Measurements from ENCODE around the gene CARD8. TPM values are rescaled to one million over a fixed set of nuclear protein-coding genes. Genes with fewer than 3 reads are reported as not detected.

The CARD8 gene
- total RNA-seq, 1 experiment from 2014 or later: 20.4 TPM

DNA sequence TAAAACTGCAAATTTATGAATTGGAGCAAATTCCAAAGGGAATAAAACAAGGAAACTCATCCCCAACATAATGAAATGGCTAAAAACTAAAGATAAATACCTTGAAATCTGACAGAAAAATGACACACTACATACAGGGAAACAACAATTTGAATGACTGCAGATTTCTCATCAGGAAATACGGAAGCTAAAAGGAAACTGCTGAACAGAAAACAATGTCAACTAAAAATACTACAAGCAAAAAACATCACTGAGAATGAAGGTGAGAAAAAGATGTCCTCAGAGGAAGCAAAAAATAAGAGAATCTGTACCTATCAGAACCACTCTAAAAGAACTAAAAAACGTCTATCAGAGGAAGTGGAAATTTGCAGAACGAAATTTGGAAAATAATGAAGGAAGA lies 45.7 kb downstream of the CARD8 start:
- H3K27ac ChIP-seq: no peak overlapping the region
- no peaks in the 10 kb centered on the region for H3K27me3 ChIP-seq
- no peaks in the 10 kb centered on the region for H3K9me3 ChIP-seq (replicated peaks)
- H3K36me3 ChIP-seq: peaks cover 2% of the 10 kb centered on the region; the same call in 1 of the 2 replicates
- no peak overlapping the region for H3K4me3 ChIP-seq
- no peaks in the 10 kb centered on the region for H3K4me1 ChIP-seq
- no peak for DNase-seq

DNA sequence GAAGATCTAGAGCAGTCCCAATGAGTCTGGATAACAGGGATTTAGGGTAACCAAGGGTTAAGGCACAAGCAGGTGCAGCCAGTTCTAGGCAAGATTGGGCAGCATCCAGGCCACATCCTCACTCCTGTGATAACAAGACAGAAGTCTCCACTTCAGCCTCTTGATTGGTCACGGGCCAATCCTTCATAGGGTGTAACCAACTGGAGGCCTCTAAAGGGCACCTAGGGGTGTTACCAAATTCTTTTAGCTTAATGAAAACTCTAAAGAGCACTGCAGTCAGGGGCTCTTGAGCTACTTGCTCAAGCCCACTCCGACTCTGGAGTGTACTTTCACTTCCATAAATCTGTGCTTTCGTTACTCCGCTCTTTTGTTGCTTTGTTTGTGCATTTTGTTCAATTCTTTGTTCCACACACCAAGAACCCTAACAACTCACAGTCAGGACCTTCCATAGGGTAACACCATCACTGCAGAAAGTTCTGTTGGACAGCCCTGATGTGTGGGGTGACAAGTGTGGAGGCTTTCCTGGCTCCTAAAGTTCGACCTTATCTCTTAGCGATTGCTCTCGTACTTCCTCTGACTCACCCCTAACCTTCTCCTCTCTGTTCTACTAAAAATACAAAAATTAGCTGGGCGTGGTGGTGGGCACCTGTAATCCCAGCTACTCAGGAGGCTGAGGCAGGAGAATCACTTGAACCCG lies 49.2 kb downstream of the CARD8 start:
- Histone ChIP-seq H3K27ac (no peak overlapping the region), H3K4me1 (no peaks in the 10 kb centered on the region), H3K9me3 (replicated peaks) (no peaks in the 10 kb centered on the region), H3K4me3 (no peak overlapping the region), H3K27me3 (no peaks in the 10 kb centered on the region), H3K36me3 (peaks cover 2% of the 10 kb centered on the region; the same call in 1 of the 2 replicates)
- DNase-seq: peak; percentile 29 to 40

DNA sequence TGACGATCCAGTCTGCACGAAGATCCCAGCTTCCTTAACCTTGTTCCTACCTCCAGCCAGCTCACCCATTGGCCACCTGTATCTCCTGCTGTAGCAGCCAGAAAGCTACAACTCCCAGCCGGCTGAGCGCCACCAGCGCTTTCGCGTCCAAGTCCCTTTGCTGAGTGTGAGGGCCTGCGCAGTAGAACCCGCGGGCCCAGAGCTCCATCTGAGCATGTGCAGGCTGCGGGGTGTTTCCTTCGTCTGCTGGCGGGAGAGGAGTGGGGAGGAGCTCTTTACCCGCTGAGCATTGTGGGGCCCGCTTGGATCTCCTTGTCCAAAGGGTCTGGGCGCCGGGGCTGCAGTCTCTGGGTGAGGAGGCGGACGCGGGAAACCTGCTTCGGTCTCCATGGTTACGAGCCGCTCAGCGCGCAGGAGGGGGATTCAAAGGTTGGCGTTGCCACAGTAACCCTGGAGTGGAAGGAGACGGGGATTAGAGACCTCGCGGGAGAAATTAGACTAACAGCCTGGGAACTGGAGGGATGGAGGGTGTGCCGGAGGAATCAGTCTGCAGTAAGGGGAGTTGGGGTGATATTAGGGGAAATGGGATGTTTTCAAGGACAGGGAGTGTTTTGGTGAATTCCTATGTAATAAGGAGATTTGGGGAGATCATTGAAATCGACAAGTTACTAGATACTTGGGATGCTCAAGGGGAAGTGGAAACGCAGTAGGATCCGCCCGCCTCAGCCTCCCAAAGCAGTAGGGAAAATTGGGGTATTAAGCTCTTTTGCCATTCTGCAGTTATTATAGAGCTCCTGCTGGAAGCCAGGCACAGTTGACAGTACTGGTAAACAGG lies 51.7 kb downstream of the CARD8 start:
- peak overlapping the region; percentile 17 for H3K27ac ChIP-seq
- peak; percentile 98 for DNase-seq
- H3K9me3 ChIP-seq (replicated peaks): no peaks in the 10 kb centered on the region
- H3K36me3 ChIP-seq: peaks cover 2% of the 10 kb centered on the region; the same call in 1 of the 2 replicates
- no peaks in the 10 kb centered on the region for H3K27me3 ChIP-seq
- H3K4me3 ChIP-seq: peak overlapping the region; percentile 64
- H3K4me1 ChIP-seq: no peaks in the 10 kb centered on the region

DNA sequence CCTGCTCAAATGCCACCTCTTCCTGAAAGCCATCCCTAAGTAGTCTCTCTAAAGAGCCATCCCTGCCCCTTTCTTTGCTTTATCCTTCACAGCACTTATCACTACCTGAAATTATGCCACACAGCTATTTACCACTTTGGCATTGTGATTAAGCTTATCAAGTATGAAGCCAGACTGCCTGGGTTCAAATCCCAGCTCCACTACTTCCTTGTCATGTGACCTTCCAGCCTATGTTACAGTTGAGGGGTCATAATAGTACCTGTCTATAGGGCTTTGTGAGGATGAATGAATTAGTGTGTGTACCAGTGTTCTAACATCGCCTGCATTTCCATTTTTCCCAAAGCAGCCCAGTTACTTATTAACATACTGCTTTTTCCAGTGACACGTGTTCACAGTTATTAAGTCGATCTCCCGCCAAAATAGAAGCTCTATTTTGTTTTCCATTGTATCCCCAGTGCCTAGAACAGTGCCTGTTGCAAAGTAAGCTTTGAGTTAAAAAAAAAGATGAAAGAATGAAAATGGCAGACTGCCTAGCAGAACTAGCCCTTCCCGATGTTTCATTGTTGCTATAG lies 52.4 kb downstream of the CARD8 start:
- H3K4me3 ChIP-seq: peak overlapping the region; percentile 64

DNA sequence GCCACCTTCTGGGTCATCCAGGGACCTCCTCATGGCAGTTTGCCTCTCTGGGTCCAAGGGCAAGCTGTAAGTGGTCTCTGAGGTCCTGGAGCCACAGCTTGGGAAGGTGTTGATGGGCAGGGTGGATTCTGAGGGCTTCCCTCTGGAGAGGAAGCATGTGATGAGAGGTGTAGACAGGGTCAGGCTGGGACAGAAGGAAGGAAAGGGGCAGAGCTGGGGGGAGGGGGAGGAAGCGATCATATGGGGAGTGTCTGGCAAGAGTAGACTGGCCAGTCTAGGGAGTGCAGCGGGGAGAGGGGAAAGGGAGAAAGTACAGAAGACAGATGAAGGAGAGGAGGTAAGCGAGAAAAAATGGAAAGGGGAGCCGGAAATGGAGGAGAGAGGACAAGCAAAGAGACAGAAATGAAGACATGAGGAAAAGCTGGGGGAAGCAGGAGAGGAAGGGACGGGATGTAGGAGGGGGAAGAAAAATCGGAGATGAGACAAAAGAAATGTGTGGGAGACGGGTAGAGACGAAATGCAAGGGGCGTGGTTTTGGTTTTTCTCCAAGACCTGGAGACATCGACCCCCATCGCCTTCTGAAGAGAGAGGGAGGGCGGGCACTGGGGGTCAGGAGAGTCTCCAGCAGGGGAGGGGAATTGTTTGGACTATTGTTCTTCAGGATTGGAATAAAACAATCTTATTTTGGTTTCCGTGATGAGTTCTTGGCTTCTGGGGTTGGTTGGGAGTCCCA lies 58.6 kb downstream of the CARD8 start:
- Histone ChIP-seq H3K9me3 (replicated peaks) (no peaks in the 10 kb centered on the region), H3K36me3 (no peaks in the 10 kb centered on the region), H3K27ac (no peak overlapping the region), H3K4me3 (no peak overlapping the region), H3K4me1 (no peaks in the 10 kb centered on the region), H3K27me3 (no peaks in the 10 kb centered on the region)
- no peak for DNase-seq

More for the DNA sequence above, 52.4 kb downstream of the CARD8 start:
- Histone ChIP-seq H3K9me3 (replicated peaks) (no peaks in the 10 kb centered on the region), H3K36me3 (peaks cover 2% of the 10 kb centered on the region; the same call in 1 of the 2 replicates), H3K4me1 (no peaks in the 10 kb centered on the region), H3K27ac (peak overlapping the region; percentile 7; the same call in 1 of the 2 replicates), H3K27me3 (no peaks in the 10 kb centered on the region)
- no peak for DNase-seq

DNA sequence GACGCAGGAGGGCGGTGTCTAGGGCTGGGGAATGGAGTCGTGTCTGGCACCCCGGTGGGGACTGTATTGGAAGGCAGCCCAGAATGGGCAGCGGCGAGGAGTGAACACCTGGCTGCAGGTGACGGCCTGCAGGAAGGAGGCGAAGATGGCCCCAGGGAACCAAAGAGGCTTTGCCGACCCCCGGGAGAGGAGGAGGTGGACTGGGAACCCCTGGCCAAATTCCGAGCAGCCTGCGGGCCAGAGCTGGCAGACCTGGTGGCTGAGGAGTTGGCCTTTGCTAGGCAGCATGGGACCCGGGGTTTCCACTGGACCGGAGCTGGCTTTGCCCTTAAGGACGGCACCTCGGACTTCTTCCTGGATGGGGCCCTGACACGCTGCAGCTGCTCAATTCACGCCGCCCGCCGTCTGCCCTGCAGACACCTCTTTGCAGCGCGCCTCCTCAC lies 59.4 kb downstream of the CARD8 start:
- no peaks in the 10 kb centered on the region for H3K36me3 ChIP-seq
- H3K27ac ChIP-seq: no peak overlapping the region
- H3K9me3 ChIP-seq (replicated peaks): no peaks in the 10 kb centered on the region
- no peaks in the 10 kb centered on the region for H3K27me3 ChIP-seq
- no peaks in the 10 kb centered on the region for H3K4me1 ChIP-seq
- H3K4me3 ChIP-seq: no peak overlapping the region
- no peak for DNase-seq

DNA sequence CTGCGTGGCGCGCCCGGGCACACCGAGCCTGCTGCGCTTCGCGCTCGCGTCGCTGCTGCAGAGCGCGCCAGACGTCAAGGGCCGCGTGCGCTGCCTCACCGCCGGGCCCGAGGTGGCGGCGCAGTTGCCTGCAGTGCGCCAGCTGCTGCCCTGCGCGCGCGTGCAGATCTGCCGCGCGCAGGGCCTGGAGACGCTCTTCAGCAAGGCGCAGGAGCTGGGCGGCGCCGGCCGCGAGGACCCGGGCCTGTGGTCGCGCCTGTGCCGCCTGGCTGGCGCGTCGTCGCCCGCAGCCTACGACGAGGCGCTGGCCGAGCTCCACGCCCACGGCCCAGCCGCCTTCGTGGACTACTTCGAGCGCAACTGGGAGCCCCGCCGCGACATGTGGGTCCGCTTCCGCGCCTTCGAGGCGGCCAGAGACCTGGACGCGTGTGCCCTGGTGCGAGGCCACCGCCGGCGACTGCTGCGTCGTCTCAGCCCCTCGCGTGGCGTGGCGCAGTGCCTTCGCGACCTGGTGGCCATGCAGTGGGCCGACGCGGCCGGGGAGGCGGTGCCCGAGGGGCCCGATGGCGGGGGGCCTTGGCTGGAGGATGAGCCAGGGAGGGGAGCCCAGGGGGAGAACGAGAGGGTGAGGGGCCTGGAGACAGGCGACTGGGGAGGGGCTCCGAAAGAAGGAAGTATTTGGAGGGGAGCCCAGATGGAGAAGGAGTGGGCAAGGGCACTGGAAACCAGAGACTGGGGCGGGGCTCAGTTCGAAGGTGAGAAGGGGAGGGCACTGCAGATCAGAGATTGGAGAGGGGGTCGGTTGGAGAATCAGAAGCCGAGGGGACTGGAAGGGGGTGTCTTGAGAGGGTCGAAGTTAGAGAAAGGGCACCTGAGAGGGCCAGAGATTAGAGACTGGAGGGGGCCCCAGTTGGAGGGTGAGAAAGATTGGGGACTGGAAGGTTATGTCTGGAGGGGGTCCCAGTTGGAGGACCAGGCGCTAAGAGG lies 60.6 kb downstream of the CARD8 start:
- DNase-seq: no peak
- H3K9me3 ChIP-seq (replicated peaks): no peaks in the 10 kb centered on the region
- H3K36me3 ChIP-seq: no peaks in the 10 kb centered on the region
- H3K4me3 ChIP-seq: no peak overlapping the region
- no peaks in the 10 kb centered on the region for H3K4me1 ChIP-seq
- no peak overlapping the region for H3K27ac ChIP-seq
- H3K27me3 ChIP-seq: no peaks in the 10 kb centered on the region

DNA sequence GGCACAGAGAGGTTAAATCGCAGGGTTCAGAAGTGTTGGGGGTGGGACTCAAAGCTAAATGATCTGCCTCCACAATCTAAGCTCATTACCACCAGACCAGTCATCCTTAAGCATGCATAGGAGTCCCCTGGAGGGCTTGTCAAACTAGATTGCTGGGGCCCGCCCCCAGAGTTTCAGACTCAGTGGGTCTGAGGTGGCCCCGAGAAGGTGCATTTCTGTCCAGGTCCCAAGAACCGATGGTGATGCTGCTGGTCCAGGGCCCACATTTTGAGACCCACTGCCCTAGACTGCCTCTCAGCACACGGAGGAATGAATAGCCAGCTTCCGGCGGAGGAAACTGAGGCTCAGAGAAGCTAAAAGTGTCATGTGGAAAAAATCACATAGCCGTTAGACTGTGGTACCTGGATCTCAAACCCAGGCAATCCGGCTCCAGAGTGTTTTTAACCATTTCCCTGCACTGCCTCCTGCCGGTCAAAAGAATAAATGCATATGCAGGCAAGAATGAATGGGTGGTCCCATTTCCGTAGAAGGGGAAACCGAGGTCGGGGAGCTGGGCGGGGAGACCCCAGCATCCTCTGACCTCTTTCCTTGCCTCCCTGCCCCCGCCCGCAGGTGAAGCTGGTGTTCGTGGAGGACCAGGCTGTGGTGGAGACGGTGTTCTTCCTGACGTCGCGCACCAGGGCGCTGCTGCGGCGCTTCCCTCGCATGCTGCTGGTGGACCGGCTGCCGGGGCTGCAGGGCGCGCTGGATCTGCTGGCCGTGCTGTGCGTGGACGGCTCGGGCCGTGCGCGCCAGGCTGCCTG lies 61.5 kb downstream of the CARD8 start:
- no peaks in the 10 kb centered on the region for H3K4me1 ChIP-seq
- no peaks in the 10 kb centered on the region for H3K9me3 ChIP-seq (replicated peaks)
- H3K27me3 ChIP-seq: no peaks in the 10 kb centered on the region
- no peaks in the 10 kb centered on the region; the same call in 1 of the 2 replicates for H3K36me3 ChIP-seq
- H3K27ac ChIP-seq: no peak overlapping the region
- H3K4me3 ChIP-seq: no peak overlapping the region
- no peak for DNase-seq

DNA sequence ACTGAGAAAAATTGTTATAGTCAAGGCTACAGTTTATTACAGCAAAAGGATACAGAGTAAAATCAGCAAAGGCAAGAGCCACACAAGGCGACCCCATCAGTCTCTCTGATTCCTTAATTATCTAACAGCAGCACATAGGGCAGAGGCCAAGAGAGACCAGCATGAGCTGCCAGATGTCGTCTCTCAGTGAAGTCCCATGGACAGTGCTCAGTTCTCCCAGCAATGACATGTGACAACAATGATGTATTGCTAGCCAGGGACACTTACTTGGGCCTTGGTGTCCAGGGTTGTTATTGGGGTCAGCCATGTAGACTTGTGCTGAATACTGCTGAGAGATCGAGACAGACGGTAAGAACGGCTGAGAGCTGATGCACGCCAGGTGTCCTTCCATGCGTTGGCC lies 63.0 kb downstream of the CARD8 start:
- DNase-seq: no peak
- H3K36me3 ChIP-seq: no peaks in the 10 kb centered on the region; the same call in 1 of the 2 replicates
- H3K9me3 ChIP-seq (replicated peaks): no peaks in the 10 kb centered on the region

DNA sequence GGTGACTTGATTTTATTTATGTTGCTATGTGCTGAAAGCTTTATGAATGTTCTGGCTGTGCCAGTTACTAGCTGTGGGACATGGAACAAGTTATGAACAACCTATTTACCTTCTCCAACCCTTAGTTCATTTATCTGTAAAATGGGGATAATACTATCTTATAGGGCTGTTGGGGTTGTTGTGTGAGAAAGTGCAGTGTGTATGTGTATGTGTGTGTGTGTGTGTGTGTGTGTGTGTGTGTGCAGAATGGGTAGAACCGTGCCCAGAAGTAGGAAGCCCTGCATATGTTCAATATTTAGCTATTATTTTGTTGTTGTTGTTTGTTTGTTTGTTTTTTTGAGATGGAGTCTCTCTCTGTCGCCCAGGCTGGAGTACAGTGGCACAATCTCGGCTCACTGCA lies 64.8 kb downstream of the CARD8 start:
- no peak for DNase-seq
- Histone ChIP-seq H3K27me3 (no peaks in the 10 kb centered on the region), H3K36me3 (no peaks in the 10 kb centered on the region; the same call in 1 of the 2 replicates), H3K4me1 (no peaks in the 10 kb centered on the region), H3K27ac (no peak overlapping the region), H3K4me3 (no peak overlapping the region; the same call in 1 of the 2 replicates), H3K9me3 (replicated peaks) (no peaks in the 10 kb centered on the region)

More for the DNA sequence above, 63.0 kb downstream of the CARD8 start:
- no peak overlapping the region for H3K4me3 ChIP-seq
- no peak overlapping the region for H3K27ac ChIP-seq
- no peaks in the 10 kb centered on the region for H3K4me1 ChIP-seq
- H3K27me3 ChIP-seq: no peaks in the 10 kb centered on the region

DNA sequence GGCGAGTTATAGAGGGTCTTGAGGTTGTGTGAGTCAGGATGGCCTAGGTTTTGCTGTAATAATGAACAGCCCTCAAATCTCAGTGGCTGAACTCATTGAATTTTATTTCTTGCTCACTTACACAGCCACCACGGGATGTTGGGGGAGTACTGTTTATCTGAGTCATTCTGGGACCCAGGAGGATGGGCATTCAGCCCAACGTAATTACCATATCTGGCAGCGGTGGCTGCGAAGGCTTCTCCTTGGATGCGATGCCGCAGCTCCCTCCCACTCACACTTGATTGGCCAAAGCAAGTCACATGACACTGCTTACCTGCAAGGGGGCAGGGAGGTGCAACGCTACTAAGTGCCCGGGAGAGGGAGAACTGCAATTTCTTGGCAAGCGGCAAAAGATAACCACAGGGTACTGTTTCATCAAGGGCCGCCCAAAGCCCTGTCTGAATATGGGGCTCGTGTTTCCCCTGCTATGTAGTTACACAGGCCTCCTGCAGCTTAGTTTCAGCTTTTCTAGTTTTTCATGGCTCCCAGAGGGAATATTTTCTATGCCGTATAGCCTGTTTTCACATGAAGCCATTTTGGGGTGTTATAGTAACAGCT lies 65.3 kb downstream of the CARD8 start:
- Histone ChIP-seq H3K27ac (no peak overlapping the region), H3K4me3 (no peak overlapping the region; the same call in 1 of the 2 replicates)
- peak; percentile 81 to 82 for DNase-seq

DNA sequence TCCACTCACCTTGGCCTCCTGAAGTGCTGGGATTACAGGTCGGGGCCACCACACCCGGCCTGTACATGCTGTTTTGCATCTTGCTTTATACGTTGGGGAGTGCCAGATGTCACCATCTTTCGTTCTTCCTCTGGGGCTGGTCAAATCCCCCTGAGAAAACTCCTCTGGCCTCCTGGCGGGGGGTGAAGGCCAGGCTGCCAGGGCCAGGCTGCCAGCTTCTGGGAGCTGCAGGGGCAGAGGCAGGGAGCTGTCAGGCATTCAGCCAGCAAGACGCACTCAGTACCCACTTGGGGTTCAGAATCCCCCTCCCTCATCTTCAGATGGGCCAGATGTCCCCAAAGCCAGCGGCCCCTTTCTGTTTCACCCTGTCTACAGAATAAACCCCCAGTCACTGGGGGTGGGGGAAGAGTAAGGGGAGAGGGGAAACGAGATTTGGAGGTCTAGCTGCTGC lies 69.1 kb downstream of the CARD8 start:
- no peak overlapping the region for H3K27ac ChIP-seq
- H3K27me3 ChIP-seq: no peaks in the 10 kb centered on the region
- no peaks in the 10 kb centered on the region; the same call in 1 of the 2 replicates for H3K36me3 ChIP-seq
- H3K9me3 ChIP-seq (replicated peaks): peaks cover 5% of the 10 kb centered on the region; the same call in 1 of the 2 replicates
- no peak for DNase-seq
- no peak overlapping the region for H3K4me3 ChIP-seq
- no peaks in the 10 kb centered on the region for H3K4me1 ChIP-seq

More for the DNA sequence above, 65.3 kb downstream of the CARD8 start:
- H3K4me1 ChIP-seq: no peaks in the 10 kb centered on the region
- H3K36me3 ChIP-seq: no peaks in the 10 kb centered on the region; the same call in 1 of the 2 replicates
- no peaks in the 10 kb centered on the region for H3K9me3 ChIP-seq (replicated peaks)
- H3K27me3 ChIP-seq: no peaks in the 10 kb centered on the region

Measured in SJCRH30 (cell line).